IPS DF 4.7 (cell line): ENCODE measurements around the gene MORC2.

Experiments used
- DNase-seq: peaks from one replicate; pipeline ENCODE4 v3.0.0-alpha.2; 2013; ENCODE audit warnings: low spot score; ENCODE audit errors: extremely low read depth

MORC2 gene

DNA sequence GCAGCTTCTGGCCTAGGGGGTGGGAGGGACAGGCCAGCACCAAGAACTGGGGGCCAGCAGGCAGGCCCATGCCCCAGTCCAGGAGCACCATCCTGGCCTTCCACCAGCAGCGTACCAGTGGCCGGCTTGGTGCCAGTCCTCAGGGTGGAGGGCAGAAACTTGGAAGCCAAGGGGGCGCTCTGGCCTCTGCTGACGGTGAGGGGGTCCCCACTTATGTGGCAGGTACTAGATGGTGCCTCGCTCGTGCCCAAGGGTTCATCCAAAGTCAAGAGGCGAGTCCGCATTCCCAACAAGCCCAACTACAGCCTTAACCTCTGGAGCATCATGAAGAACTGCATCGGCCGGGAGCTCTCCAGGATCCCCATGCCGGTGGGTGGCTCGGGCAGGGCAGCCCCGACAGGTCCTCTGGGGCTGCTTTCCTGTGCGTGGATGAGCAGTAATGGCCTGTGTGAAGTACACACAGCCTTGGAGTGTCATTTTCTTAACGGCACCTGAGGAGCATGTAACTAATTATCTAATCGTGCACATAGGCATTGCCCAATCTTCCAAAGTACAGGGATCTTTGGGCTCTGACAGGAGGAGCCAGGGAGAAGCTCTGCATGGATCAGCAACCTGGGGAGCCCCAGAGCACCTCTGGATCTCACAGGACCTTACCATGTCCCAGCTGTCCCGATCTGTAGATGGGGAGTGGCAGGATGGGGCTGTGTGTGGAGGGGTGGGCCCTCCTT, 79.1 kb downstream of the MORC2 start:
- DNase-seq: no peak

DNA sequence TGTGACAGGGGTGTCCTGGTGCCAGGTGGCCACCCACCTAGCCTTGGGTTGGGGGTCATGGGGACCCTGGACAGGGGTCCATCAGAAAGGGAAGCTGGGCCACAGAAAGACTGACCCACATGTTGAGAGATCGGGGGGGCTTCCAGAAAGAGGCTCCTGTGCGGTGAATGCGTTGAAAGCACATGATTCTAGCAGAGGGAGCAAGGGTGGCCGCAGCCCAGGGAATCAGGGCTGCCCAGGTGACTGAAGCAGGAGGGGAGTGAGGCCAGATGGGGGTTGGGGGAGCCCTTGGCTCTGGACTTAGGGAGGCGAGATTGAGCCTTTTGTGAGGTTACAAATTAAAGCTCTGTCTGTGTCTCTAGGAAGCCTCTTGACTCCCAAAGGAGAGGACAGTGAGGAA, 80.7 kb downstream of the MORC2 start:
- no peak for DNase-seq

DNA sequence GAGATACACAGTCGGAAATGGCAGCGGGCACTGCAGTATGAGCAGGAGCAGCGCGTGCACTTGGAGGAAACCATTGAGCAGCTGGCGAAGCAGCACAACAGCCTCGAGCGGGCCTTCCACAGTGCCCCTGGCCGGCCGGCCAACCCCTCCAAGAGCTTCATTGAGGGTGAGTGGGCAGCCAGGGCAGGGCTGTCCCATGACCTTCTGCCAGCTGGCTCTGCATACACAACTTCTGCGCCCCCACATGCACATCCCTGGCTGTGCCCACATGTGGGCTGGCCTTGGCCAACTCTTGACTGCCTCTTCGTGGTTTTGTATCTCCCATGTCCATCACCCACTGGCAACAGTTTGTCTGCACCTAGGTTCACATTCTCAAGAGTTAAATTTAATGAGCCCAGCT, 81.1 kb downstream of the MORC2 start:
- DNase-seq: no peak

GRCh38 chr22:30885591-30885990, 83.0 kb downstream of the MORC2 start:
- no peak for DNase-seq

DNA sequence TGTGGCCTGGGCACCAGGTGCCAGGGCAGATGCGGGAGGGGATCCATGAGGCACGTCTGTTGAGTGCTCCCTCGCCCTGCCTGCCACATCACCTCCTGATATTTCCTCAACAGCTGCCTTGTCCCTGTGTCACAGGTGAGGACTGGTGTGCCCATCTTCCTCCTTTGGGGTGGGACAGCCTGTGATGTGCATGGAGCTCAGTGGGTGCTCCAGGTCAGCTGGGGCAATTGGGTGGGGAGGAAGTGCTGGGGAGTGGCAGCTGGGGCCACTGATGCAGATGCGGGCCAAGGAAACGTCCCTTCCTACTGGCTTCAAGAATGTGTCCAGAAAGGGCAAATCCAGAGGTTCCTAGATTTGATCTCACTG, 83.6 kb downstream of the MORC2 start:
- DNase-seq: no peak

DNA sequence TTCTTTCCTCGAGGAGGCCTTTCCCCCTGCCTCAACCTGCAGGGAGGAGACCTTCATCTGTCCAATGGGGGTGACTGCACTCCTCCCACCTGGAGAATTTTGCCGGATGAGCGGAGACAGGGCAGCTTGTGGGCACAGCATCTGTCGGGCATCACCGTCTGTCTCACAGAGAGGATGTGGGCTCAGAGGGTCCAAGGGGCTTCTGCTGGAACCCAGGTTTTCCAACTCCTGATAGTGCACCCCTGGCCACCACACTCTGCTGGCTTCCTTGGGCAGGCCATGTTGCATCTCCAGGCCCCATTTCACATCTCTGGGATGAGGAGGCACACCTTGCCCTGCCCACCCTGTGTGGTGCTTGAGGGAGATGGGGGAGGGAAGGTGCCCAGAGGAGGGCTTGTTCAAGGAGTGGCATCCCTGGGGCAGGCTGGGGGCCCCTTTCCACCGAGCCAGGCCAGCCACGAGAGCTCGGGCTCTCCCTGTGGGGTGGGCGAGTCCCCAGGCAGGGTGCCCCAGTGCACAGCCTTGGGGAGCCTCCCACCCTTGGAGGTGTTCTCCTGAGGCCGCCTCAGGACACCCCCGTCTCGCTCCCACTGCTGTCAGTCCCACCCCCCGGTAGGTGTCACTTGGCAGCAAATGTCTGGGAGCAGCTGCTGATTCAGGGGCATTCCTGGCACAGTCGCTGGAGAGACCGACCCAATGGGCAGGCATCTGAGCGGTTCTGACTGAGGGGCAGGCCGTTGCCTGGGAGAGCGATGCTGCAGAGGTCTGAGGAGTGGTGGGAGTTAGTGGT, 84.2 kb downstream of the MORC2 start:
- DNase-seq: no peak

GRCh38 chr22:30883586-30884145, 84.9 kb downstream of the MORC2 start:
- DNase-seq: no peak

DNA sequence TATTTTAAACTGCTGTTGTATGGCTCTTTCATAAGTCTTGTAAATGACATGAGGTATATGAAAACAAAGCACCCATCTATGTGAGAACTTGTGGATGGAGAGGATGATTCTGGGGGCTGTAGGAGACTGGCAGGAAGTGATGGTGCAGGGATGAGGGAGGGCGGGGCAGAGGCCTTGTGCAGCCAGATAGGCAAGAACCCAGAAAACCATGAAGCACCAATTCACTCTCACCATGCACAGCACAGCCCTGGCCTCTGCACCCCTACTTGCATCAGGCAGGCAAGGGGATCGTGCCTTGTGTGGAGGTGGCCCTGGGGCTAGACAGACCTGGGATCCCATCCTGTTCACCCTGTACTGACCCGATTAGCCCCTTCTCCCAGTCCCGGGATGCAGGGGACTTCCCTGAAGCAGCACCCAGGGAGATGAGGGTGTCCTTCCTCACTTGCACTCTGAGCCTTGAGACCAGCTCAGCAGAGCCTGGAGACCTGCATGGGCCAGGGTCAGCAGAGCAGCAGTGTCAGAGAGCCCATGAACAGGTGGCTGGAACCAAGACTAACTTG, 85.5 kb downstream of the MORC2 start:
- DNase-seq: no peak

GRCh38 chr22:30882184-30882717, 86.3 kb downstream of the MORC2 start:
- DNase-seq: no peak

GRCh38 chr22:30881361-30882183, 87.0 kb downstream of the MORC2 start:
- no peak for DNase-seq

DNA sequence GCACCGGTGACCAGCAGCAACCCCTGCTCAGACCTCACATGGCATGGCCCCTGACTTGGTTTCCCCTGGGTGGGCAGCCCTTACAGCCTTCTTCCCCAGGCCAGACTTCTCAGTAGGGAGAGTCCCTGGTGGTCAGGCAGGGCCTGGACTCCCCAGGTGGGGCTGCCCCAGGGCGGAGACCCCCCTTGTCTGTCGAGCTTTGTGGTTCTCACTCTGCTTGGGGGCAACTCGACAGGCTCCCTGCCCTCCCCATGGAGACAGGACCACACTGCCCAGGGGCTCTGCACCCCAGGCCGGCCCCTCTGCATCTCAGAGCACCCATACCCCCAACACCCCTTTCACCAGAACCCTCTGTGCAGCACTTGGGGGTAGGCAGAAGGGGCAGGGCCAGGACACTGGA, 87.7 kb downstream of the MORC2 start:
- no peak for DNase-seq

- DNase-seq: no peak
These were observed 88.4 kb downstream of the MORC2 start for GRCh38 chr22:30880181-30880601.

DNA sequence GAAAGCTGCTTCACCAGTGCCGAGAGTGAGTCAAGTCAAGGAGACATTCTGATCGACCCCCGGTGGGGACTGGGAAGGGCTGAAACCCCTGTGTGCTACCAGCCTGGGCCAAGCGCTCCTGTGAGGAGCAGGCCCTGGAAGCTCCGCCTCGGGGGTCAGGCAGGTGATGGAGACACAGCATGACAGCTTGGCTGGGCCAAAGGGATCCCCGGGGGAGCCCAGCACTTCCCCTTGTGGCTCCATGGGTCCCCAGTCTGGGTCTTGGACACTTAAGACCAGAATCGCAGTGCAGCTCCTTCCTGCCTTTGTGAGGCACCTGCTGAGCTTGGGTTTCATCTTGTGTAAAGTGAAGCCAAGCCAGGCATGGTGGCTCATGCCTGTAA, 89.2 kb downstream of the MORC2 start:
- no peak for DNase-seq

DNA sequence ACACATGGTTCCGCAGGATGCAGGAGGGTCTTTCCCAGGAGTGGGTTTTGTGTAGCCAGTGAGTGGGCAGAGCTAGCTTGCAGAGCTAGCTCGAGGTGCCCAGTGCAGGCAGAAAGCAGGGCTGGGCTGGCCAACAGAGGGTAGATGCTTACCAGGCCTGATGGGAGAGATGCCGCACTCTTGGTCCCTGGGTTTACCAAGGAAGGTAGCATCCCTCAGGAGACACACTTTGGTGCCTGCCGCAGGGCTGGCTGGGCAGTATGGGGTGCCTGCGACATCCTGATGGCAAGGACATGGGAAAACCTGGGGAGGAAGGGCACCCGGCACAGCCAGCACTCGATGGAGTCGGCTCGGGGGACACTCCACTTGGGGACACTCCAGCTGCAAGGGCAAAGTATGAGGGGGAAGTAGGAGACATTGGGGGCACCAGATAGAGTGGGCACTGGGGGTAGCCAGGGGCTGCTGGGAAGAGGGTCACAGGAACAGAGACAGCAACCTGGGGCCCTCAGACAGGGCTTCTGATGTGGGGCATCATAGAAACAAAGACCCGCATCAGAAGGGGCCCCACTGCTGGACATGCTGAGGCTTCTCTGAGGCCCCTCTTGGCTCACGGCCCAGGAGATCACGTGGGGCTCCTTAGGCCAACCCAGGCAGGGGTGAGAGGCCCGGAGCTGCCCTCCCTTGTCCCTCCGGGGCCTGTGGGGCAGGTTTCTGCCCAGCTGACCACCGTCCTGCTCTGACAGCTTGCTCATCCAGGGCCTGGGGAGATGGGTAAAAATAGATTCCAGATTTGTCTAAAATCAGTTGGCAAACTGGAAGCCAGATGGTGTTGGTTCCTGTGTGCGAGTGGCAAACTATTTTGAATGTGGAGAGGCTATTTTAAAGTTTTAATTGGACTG, 89.8 kb downstream of the MORC2 start:
- no peak for DNase-seq

DNA sequence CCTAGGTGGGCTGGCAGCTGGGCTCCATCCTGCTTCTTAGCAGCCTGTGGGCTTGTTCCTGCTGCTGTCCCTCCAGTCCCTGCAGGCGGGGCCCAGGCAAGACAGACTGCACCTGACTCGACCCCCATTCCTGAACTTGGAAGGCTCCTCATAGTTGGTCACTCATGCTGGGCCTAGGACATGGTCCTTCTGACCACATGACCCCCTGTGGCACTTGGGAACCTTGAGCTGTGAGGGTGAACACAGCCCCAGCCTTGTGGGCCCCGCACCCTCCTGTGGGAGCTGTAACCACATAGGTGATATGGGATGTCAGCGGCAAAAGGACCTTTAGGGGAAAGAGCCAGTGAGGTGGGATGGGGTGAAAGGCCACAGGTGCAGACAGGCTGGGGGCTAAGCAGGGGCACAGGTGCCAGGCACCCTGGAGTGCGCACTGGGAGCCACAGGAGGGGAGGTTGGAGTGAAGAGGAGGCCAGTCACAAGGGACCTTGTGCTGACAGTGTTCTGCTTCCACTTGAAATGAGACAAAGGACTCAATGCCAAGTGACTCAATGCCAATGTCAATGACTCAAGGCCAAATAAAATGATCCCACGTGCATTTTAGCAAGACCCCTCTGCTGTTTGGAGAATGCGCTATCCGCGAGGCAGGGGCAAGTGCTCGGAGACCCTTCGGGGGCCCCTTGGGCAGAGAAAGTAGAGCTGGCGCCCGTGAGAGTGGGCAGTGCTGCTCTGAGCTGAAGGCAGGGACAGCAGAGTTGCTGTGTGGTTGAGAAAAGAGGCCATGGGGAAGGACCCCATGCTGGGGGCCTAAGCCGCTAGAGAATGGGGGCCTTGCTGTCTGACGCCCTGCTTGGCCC, 90.7 kb downstream of the MORC2 start:
- DNase-seq: no peak

GRCh38 chr22:30876915-30877553, 91.5 kb downstream of the MORC2 start:
- no peak for DNase-seq

DNA sequence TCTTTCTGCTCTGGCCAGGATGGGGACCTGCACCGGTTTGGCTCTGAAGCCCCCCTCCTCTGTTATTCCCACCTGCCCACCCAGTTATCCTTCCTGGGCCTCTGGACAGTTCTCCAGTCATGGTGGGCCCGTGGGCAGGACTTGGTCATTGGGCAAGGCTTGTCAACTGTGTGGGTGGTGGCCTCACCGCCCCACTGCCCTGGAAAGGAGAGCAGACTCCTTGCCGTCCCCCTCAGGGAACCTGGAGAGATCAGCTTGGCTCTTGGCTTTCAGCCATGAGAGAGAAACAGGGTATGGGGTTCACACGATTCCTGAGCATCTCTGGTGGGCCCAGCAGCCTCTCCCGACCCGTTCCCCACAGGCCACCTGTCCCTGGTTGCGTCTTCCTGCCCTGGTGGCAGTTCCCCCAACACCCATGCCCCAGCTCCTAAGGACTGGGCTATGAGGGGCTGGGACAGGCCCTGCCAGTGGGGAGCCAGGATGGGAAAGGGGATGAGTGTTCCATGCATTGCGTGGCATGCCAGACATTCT, 92.3 kb downstream of the MORC2 start:
- DNase-seq: no peak

DNA sequence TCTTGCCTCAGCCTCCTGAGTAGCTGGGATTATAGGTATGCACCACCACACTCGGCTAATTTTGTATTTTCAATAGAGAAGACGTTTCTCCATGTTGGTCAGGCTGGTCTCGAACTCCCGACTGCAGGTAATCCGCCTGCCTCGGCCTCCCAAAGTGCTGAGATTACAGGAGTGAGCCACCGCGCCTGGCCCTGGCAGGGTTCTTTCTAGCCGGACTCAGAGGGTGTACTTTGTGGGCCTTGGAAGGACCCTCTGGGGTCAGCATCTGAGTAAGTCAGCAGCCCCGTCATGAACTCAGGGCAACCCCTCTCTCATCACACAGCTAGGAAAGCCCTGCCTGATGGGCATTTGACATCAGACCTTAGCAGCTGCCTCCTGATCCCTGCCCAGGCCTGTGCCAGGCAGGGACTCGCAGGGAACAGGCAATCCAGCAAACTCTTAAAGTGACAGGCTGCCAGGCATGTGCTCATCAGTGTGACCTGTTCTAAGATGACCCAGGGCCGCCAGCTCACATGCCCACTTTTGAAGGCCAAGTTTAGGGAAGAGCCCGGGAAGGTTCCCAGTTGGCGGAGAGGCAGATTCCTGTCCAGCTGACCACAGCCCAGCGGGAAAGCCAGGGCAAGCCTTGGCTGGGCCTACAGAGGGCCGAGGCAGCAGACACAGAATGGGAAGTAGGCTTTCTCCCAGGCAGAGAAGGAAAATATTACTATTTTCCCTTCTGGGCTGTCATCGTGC, 92.9 kb downstream of the MORC2 start:
- DNase-seq: no peak
